Peyer's patch (tissue), 4 donors: ENCODE results near the gene LIN54. TPM values are rescaled to one million over a fixed set of nuclear protein-coding genes. Genes with fewer than 3 reads are reported as not detected.

Source experiments
- DNase-seq, 3 donors: peaks; one replicate each; pipeline ENCODE4 v3.0.0-alpha.2; 2017 to 2019
- H3K27ac ChIP-seq, 4 donors: fragments of 200-600 bp; sonication (generic); one replicate each; pipeline ENCODE4 v1.5.1; 2016 to 2019
- H3K27me3 ChIP-seq, 2 donors: fragments of 200-600 bp; sonication (generic); one replicate each; pipeline ENCODE4 v1.5.1; 2019
- H3K36me3 ChIP-seq, 3 donors: fragments of 200-600 bp; sonication (generic); one replicate each; pipeline ENCODE4 v1.5.1; 2016 to 2019
- H3K4me1 ChIP-seq, 4 donors: fragments of 200-600 bp; sonication (generic); one replicate each; pipeline ENCODE4 v1.5.1; 2016 to 2019
- H3K4me3 ChIP-seq, 4 donors: fragments of 200-600 bp; sonication (generic); 1 replicate in 3 of 4; 2 replicates in 1 of 4; pipeline ENCODE4 v1.5.1; 2016 to 2019; ENCODE audit warnings: mild to moderate bottlenecking in 1 of 4
- H3K9me3 ChIP-seq, 4 donors: fragments of 200-600 bp; sonication (generic); one replicate each; pipeline ENCODE4 v1.5.1; 2016 to 2019; ENCODE audit warnings: mild to moderate bottlenecking in 1 of 4
- CTCF ChIP-seq, 6 experiments: fragments of 450-650 bp in 4 of 6; fragments of 200-600 bp in 2 of 6; sonication (generic) in 1 of 6; IDR thresholded peaks; one replicate each; pipeline ENCODE4 v1.5.1; 2017 to 2019; ENCODE audit warnings: antibody characterized with exemption in 6 of 6, mild to moderate bottlenecking in 3 of 6, moderate library complexity in 1 of 6
- POLR2A ChIP-seq, 2 donors: fragments of 450-650 bp; IDR thresholded peaks; one replicate each; pipeline ENCODE4 v1.5.1; 2017; ENCODE audit warnings: antibody characterized with exemption in 2 of 2, mild to moderate bottlenecking in 2 of 2, moderate library complexity in 2 of 2
- total RNA-seq, 4 donors: library from RNA; depleted of rRNA; stranded (reverse); fragments of >200 nt; gene quantifications; one replicate each; pipeline ENCODE4 v1.1.0, GENCODE V29; 2016

LIN54 gene
- total RNA-seq, 4 donors from 2014 or later = 8.7 to 13.0 (median 9.4) TPM

GRCh38 chr4:82892467-82892802, 118.2 kb downstream of the LIN54 start:
- peak overlapping the region in 3 of 4 donors; percentile 90 to 99 (median 98) for H3K27ac ChIP-seq
- peaks cover 0 to 19% (median 0%) of the 10 kb centered on the region in 4 donors for H3K4me1 ChIP-seq
- no peak overlapping the region for H3K4me3 ChIP-seq
- TF ChIP-seq CTCF (IDR thresholded peaks at IDR 0.05) = no peak
- TF ChIP-seq POLR2A (IDR thresholded peaks at IDR 0.05) = no peak
- H3K36me3 ChIP-seq = peaks cover 0 to 27% (median 0%) of the 10 kb centered on the region in 3 donors
- no peaks in the 10 kb centered on the region for H3K27me3 ChIP-seq
- no peaks in the 10 kb centered on the region for H3K9me3 ChIP-seq
- no peak for DNase-seq

GRCh38 chr4:82891707-82892466, 118.7 kb downstream of the LIN54 start:
- Histone ChIP-seq H3K4me1 (peaks cover 0 to 19% (median 0%) of the 10 kb centered on the region in 4 donors), H3K27me3 (no peaks in the 10 kb centered on the region), H3K27ac (peak overlapping the region; percentile 90 to 99 (median 94)), H3K4me3 (peak overlapping the region; percentile 56 to 75 (median 66)), H3K36me3 (peaks cover 0 to 24% (median 0%) of the 10 kb centered on the region in 3 donors), H3K9me3 (no peaks in the 10 kb centered on the region)
- no peak for DNase-seq
- TF ChIP-seq POLR2A (IDR thresholded peaks at IDR 0.05) = no peak

DNA sequence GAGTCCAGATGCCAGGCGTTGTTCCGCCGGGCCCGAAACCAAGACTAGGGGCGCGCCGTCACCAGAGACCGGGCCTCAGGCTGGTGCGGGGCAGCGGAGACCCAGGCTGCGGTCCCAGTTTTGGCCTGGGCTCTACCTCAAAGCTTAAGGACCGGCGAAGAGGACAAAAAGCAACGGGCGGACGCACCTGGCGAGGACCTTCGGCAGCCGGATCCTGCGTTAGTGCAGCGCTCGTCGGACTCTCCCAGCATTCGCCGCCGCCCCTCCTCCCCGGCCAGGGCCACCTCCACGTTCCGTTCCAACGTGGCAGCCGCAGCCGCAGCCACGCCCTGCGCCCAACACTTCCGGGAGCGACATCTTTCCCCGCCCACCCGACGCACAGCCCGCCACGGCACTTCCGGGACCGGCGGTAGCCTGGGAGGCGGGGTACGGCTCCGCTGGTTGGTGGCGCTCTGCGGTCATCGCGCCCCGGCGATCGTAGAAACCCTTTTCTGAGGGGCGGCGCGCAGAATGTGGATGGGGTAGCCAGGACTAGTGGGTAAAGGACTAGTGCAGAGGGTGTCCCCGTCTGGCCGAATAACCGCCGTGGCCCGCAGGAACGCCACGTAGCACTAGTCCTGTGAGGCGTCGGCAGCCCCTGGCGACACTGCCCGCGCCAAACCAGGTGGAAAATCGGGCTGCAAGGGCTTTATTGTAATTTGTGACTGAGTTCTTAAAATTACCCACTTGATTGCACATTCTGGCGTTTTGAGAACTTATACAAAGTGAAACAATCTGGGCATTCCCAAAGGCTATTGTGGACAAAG, 119.5 kb downstream of the LIN54 start, which contains the start of gene SEC31A:
TSS of gene SEC31A (minus strand) at position 253 of the 806 bp plus-strand sequence. CDS start 9,217 bp downstream, outside the sequence.
- Histone ChIP-seq H3K36me3 (peaks cover 0 to 19% (median 0%) of the 10 kb centered on the region in 3 donors), H3K9me3 (no peaks in the 10 kb centered on the region), H3K27me3 (no peaks in the 10 kb centered on the region), H3K27ac (peak within 1 kb of the TSS; percentile 90 to 99 (median 94)), H3K4me3 (peak within 1 kb of the TSS; percentile 56 to 75 (median 66)), H3K4me1 (peaks cover 0 to 26% (median 0%) of the 10 kb centered on the region in 4 donors)
- TF ChIP-seq CTCF (IDR thresholded peaks at IDR 0.05) (peak in 1 of 6 experiments; percentile 22), POLR2A (IDR thresholded peaks at IDR 0.05) (peak; percentile 95 to 97)
- peak; percentile 94 to 99 (median 98) for DNase-seq

DNA sequence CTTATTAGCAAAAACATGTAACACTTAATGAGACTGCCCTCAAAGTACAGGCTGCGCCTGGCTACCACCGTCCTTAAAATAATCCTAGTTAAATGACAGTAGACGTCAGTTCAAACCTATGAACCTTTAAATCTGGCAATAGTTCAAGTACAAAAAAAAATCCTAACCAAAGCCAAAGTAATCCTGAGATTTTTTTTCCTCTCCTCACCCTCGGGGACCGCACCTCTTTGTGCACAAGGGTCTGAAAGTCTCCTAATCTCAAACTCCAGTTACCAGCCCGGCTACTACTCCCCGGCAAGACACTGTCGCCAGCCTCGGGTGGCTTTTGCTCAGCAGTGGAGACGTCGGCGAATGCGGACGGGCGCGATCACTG, 120.1 kb downstream of the LIN54 start:
- H3K27ac ChIP-seq = peak overlapping the region; percentile 90 to 99 (median 94)
- H3K36me3 ChIP-seq = peaks cover 0 to 19% (median 0%) of the 10 kb centered on the region in 3 donors
- no peaks in the 10 kb centered on the region for H3K27me3 ChIP-seq
- TF ChIP-seq CTCF (IDR thresholded peaks at IDR 0.05) = no peak
- TF ChIP-seq POLR2A (IDR thresholded peaks at IDR 0.05) = no peak
- no peak for DNase-seq
- no peaks in the 10 kb centered on the region for H3K9me3 ChIP-seq
- H3K4me1 ChIP-seq = peaks cover 0 to 32% (median 0%) of the 10 kb centered on the region in 4 donors
- H3K4me3 ChIP-seq = peak overlapping the region; percentile 56 to 75 (median 66)

GRCh38 chr4:82889287-82889686, 121.3 kb downstream of the LIN54 start:
- peaks cover 0 to 41% (median 4%) of the 10 kb centered on the region in 4 donors for H3K4me1 ChIP-seq
- H3K9me3 ChIP-seq = no peaks in the 10 kb centered on the region
- H3K27me3 ChIP-seq = no peaks in the 10 kb centered on the region
- H3K36me3 ChIP-seq = peaks cover 0 to 7% (median 0%) of the 10 kb centered on the region in 3 donors
- TF ChIP-seq POLR2A (IDR thresholded peaks at IDR 0.05) = no peak
- TF ChIP-seq CTCF (IDR thresholded peaks at IDR 0.05) = no peak
- H3K27ac ChIP-seq = no peak overlapping the region
- no peak for DNase-seq
- H3K4me3 ChIP-seq = peak overlapping the region in 2 of 4 donors; percentile 74 to 75
